HG03575 (cell line): ENCODE data around the gene ENPP3.

Source experiments
- ATAC-seq: cut with Tn5 transposase; IDR thresholded peaks from one replicate; pipeline ENCODE4 v1.9.1; 2021; ENCODE audit not compliant: unreplicated experiment, insufficient number of reproducible peaks, low FRiP score; ENCODE audit errors: extremely low read depth

ENPP3 gene

GRCh38 chr6:131754088-131754487 is 117.0 kb downstream of the ENPP3 start:
- no peak for ATAC-seq

GRCh38 chr6:131754715-131755567 is 117.8 kb downstream of the ENPP3 start:
- ATAC-seq = no peak

DNA sequence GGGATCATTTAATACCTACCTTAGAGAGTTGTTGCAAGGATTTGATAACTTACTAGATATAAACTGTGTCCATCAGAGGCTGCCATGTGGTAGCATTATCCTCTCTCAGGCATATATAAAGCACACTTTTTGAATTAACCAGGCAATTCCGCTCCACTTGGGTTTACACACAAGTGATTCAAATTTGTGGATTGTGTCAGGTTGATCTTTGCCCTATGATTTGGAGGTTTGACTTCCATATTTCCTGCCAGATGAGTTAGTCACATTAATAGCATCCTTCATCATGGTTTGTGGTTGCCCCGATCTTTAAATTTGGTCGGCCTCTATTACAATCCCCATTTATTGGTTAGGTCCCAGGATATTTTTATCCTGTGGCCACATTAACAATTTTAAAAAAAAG is 118.5 kb downstream of the ENPP3 start:
- no peak for ATAC-seq

- ATAC-seq = no peak
Measured at GRCh38 chr6:131756039-131756438, 118.9 kb downstream of the ENPP3 start.

- ATAC-seq = no peak
Measured at GRCh38 chr6:131758920-131759319, 121.8 kb downstream of the ENPP3 start.

GRCh38 chr6:131761060-131761761 is 124.1 kb downstream of the ENPP3 start:
- ATAC-seq = no peak

DNA sequence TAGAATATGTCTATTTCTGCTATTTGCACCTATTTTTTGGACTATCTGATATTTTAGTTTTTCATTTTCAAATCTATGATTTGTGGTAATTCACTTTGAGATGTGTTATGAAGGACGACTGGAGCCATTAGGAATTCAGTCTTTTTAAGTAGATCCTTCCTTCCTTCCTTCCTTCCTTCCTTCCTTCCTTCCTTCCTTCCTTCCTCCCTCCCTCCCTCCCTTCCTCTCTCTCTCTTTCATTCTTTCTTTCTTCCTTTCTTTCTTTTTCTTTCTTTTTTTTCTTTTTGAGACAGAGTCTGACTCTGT is 124.6 kb downstream of the ENPP3 start:
- ATAC-seq = no peak

GRCh38 chr6:131762984-131763383 is 125.9 kb downstream of the ENPP3 start:
- ATAC-seq = no peak

GRCh38 chr6:131763749-131764148 is 126.6 kb downstream of the ENPP3 start:
- ATAC-seq = no peak

- no peak for ATAC-seq
Measured at GRCh38 chr6:131764350-131764749, 127.2 kb downstream of the ENPP3 start.

DNA sequence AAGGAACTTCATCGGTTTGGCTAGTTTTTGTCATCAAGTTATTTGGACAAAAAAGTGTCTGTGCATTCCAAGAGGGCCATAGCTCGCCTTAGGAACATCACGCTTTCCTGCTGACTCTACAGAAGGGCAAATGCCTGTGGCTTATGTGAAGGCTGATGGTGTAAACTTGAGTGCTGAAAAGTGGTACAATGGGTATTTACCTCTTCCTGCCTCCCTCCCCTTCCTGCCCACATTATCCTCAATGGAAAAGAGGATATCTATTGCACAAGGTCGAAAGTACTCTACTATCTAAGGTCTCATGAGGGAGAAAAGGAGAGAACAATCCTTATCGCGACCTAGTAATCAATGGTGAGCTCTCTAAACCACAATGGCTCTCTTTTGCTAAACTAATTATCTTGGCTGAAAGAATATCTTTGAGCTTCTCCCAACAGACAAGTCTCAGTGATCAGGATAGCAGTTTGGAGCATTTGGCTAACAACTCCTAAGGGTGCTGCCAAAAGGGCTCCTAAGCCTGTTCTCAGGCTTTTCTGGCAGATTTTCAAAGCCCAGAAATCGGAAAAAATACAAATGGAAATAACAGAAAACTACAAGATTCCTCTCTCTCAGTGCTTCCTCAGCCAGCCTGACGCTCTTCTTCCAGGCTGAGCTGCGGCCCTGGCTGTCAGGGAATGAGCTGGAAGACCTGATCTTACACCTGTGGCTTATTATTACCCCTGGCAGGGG is 128.1 kb downstream of the ENPP3 start:
- ATAC-seq = no peak

DNA sequence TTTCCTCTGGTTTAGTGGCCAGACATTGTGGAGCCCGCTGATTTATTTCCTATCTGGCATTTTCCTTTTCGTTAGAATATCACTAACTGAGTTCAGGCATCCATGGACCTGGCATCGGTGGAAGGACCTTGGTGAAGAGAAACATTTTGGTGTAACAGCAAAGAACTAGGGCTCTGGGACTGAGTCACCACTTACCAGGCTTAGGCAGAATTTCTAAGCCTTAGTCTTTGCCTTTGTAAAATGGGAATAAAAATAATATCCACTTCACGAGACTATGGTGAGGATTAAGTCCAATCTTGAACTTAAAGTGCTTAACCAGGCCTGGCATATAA is 128.7 kb downstream of the ENPP3 start:
- no peak for ATAC-seq

GRCh38 chr6:131766631-131767030 is 129.5 kb downstream of the ENPP3 start:
- ATAC-seq = no peak

DNA sequence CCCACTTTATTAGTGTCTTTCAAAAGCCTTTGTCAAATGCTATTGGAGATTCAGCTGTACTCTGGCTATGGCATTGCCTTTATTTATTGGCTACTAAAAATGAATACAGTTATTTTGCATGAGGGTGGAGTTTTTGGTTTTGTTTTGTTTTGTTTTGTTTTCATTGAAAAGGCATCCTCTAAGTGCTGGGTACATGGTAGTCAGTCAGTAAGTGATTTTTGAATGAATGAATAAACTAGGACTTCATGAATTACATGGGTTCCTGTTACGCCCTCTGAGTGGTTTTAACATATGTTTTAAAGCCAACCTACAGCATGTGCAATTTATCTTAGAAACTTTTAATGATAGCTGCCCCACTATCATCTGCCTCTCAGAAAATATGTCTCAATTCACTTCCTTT is 131.9 kb downstream of the ENPP3 start:
- ATAC-seq = no peak

DNA sequence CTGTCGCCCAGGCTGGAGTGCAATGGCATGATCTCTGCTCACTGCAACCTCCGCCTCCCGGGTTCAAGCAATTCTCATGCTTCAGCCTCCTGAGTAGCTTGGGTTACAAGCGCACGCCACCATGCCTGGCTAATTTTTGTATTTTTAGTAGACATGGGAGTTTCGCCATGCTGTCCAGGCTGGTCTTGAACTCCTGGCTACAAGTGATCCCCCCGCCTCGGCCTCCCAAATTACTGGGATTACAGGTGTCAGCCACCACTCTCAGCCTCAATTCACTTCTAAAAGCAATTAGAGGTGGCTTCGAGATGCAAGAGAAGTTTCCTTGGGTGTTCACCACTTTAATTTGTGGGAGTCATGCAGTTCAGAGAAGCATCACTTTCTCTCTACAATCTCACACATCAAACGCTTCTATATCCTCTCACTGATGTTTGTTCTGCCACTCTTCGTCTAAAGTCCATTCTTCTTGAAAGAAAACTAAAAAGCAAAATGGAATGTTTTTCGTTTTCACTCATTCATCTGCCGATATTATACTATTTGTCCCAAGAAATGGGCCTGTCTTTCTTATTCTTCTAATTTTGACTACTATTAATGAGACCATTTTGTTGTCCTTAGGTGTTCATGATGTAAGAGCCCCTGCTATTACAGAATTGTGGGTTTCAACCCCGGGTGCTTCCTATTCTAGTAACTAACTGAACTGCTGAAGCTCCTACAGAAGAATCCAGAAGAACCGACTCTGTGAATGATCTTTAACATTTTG is 132.5 kb downstream of the ENPP3 start:
- no peak for ATAC-seq

DNA sequence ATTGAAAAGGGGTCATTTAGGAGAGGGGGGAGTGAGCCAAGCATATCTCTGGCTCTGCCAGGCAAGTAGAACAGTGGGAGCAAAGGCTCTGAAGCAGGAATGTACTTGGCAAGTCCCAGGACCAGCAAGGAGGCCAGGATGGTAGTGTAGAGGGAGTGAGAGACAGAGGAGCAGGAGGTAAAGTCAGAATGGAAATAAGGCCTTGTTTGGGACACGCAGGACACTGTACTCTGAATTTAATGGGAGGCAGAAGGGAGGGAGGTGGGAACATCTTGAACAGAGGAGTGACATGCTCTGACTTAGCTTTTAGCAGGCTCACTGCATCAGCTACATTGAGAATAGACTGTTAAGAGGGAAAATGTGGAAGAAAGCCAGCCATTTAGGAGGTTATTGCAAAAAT is 133.7 kb downstream of the ENPP3 start:
- ATAC-seq = no peak

DNA sequence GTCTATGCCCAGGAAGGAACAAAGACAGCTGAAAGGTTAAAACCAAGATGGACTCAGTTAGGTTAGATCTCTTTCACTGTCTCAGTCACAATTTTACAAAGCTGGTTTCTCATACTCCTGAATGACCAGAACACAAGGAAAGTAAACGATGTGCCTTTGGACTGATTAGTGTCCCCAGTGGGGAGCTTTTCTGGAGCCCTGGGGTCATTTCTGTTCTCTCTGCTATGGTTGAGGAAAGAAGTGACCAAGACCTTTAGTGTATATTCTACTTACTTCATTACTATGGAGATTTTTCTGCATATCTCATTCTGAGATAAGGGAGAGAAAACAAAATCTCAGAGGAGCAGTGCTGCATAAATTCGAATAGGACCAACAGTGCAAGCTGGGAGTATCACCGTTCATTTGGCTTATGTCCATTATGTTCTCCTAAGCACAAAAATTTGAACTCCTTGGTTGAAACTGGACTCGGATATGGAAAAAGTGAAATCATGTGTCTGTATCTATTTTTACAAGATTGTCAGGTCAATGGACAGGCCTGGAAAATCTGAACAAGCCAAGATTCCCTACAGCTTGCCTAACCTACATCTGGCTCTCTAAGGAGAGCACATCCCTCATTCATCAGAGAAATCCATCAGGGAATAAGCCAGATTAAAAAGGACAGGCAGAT is 136.3 kb downstream of the ENPP3 start:
- no peak for ATAC-seq

DNA sequence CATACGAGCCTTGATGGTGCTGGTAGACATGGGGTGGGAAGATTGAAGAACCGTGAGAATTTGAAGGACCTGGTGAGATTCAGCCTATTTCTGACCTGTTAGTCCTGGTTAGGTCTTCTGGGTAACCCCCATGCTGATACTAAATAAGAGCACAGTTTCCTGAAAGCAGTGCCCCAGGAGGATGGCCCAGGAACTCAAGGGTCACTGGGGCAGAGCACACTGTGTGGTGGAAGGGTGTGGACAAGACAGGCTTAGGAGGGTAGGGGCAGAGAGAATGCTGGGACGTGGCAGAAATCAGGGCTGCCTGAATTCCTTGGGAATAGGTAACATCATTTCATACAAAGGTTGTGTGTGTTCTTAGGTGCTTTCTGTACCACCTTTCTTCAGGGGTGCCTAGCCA is 138.8 kb downstream of the ENPP3 start:
- no peak for ATAC-seq

- ATAC-seq = no peak
Measured at GRCh38 chr6:131776985-131777384, 139.9 kb downstream of the ENPP3 start.
